WERI-Rb-1 (cell line): ENCODE measurements around the gene RGS3.

Experiments used
- DNase-seq: peaks from one replicate; pipeline ENCODE4 v3.0.0-alpha.2; 2020
- H3K27ac ChIP-seq: fragments of 250-450 bp; sonication (Bioruptor Pico); 2 replicates; pipeline ENCODE4 v1.5.1; 2020; ENCODE audit warnings: mild to moderate bottlenecking, moderate library complexity
- H3K27me3 ChIP-seq: fragments of 250-450 bp; sonication (Bioruptor Pico); 2 replicates; pipeline ENCODE4 v1.5.1; 2021; ENCODE audit warnings: mild to moderate bottlenecking, low read depth, moderate library complexity; ENCODE audit not compliant: insufficient read depth, severe bottlenecking
- H3K36me3 ChIP-seq: fragments of 250-450 bp; sonication (Bioruptor Pico); 2 replicates; pipeline ENCODE4 v1.5.1; 2020; ENCODE audit warnings: mild to moderate bottlenecking, moderate library complexity
- H3K4me3 ChIP-seq: 2 replicates; pipeline ENCODE4 v1.5.1; 2011; ENCODE audit warnings: low read depth, mild to moderate bottlenecking, control low read depth, low read length
- H3K9me3 ChIP-seq: fragments of 250-450 bp; sonication (Bioruptor Pico); 2 replicates; pipeline ENCODE4 v1.5.1; 2021; ENCODE audit warnings: mild to moderate bottlenecking, moderate library complexity; ENCODE audit not compliant: severe bottlenecking
- CTCF ChIP-seq: IDR thresholded peaks from 2 replicates; pipeline ENCODE4 v1.5.1; 2011; ENCODE audit warnings: low read depth, mild to moderate bottlenecking, control low read depth, inconsistent platforms, low read length

RGS3 gene

DNA sequence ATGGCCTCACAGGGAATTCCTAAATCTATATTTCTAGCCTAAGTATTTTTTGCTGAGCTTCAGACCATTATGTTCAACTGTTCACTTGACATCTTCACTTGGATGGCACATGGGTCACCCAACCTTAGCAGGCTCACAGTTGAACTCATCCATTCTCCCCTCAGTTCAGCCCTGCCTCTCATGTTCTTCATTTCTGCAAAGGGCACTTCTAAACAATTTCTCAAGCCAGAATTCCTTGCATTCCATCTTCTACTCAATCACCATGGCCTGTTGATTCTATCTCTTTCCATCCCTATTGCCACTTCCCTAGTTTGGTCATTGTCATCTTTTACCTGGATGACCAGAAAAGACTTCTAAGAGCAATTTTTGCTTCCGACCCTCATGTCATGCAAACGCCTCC lies 7.3 kb upstream of the RGS3 start:
- H3K27ac ChIP-seq: no peak overlapping the region
- no peak for TF ChIP-seq CTCF
- DNase-seq: no peak
- H3K4me3 ChIP-seq: no peak overlapping the region
- H3K9me3 ChIP-seq: no peaks in the 10 kb centered on the region
- H3K27me3 ChIP-seq: no peaks in the 10 kb centered on the region
- no peaks in the 10 kb centered on the region for H3K36me3 ChIP-seq

GRCh38 chr9:113461285-113461684 lies 2.2 kb upstream of the RGS3 start:
- no peak for DNase-seq
- H3K27me3 ChIP-seq: no peaks in the 10 kb centered on the region
- no peak for TF ChIP-seq CTCF
- no peak overlapping the region for H3K27ac ChIP-seq
- H3K36me3 ChIP-seq: no peaks in the 10 kb centered on the region
- H3K9me3 ChIP-seq: no peaks in the 10 kb centered on the region
- no peak overlapping the region for H3K4me3 ChIP-seq

- DNase-seq: no peak
- TF ChIP-seq CTCF: no peak
- Histone ChIP-seq H3K27ac (no peak overlapping the region), H3K9me3 (no peaks in the 10 kb centered on the region), H3K4me3 (no peak overlapping the region), H3K36me3 (no peaks in the 10 kb centered on the region), H3K27me3 (no peaks in the 10 kb centered on the region)
Measured at GRCh38 chr9:113461943-113462342, 1.6 kb upstream of the RGS3 start.

DNA sequence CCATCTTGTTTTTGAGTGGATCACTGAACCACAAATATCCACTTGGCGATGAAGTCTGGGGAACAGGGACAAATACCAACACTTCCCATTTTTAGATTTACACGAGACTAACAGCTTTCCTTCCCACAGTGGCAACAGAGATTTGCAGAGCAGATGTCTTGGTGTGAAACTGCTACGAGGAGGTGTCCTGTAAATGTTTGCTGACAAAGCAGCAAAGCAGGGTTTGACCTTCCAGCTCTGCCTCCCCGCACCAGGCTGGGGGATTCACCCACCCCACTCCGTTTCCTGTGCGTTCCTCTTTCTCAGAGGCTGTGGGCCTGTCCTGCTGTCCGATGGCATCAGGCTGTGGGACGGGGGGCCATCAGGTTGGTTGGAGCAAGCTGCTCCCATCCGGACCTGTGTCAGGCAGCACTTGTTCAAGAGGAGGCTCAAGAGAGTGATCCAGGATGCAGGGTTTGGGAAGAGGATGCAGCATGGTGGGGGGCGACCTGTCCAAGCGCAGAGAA lies 693 bp upstream of the RGS3 start:
- Histone ChIP-seq H3K36me3 (no peaks in the 10 kb centered on the region), H3K9me3 (no peaks in the 10 kb centered on the region), H3K27ac (no peak overlapping the region), H3K27me3 (no peaks in the 10 kb centered on the region), H3K4me3 (no peak overlapping the region)
- TF ChIP-seq CTCF: no peak
- DNase-seq: no peak

GRCh38 chr9:113464286-113464660 lies 746 bp downstream of the RGS3 start:
- no peak for TF ChIP-seq CTCF
- DNase-seq: no peak

GRCh38 chr9:113465599-113466140 lies 2.1 kb downstream of the RGS3 start:
- TF ChIP-seq CTCF: no peak
- Histone ChIP-seq H3K9me3 (no peaks in the 10 kb centered on the region), H3K36me3 (no peaks in the 10 kb centered on the region), H3K27ac (no peak overlapping the region), H3K27me3 (no peaks in the 10 kb centered on the region), H3K4me3 (no peak overlapping the region)
- no peak for DNase-seq

More at GRCh38 chr9:113464286-113464660, 746 bp downstream of the RGS3 start:
- no peaks in the 10 kb centered on the region for H3K27me3 ChIP-seq
- H3K27ac ChIP-seq: no peak overlapping the region
- no peak overlapping the region for H3K4me3 ChIP-seq
- H3K9me3 ChIP-seq: no peaks in the 10 kb centered on the region
- no peaks in the 10 kb centered on the region for H3K36me3 ChIP-seq
